Measurements from ENCODE around the gene OR1K1. TPM values are rescaled to one million over a fixed set of nuclear protein-coding genes. Genes with fewer than 3 reads are reported as not detected.

Gene OR1K1
- total and polyA plus RNA-seq, 9 of the 15 experiments (the other 6 are each of a cell fraction or from before 2014, with no cell fraction given), result not detected

- TF ChIP-seq ZNF280A (IDR thresholded peaks at IDR 0.05; ENCODE audit: low read depth, partially characterized antibody), result no peak
- TF ChIP-seq THAP12 (CRISPR knock-in tag; IDR thresholded peaks at IDR 0.05), result no peak
- no peak for TF ChIP-seq CHD1 (IDR thresholded peaks at IDR 0.05; ENCODE audit: low read length)
- no peak for TF ChIP-seq SIN3A (IDR thresholded peaks at IDR 0.05; ENCODE audit: borderline replicate concordance in 2 of 2, control insufficient read depth in 1 of 2, low read depth in 2 of 2, low read length in 2 of 2)
- TF ChIP-seq NFATC3 (IDR thresholded peaks at IDR 0.05), result no peak
- no peak for TF ChIP-seq COPS2 (conservative IDR thresholded peaks at IDR 0.05)
- no peak for TF ChIP-seq BCOR (IDR thresholded peaks at IDR 0.05)
These were observed 10.5 kb upstream of the OR1K1 start (continued) for GRCh38 chr9:122789256-122790046.
